Activated CD4-positive, alpha-beta T cell treated with anti-CD3 and anti-CD28 coated beads, Interleukin-2, amount 50 U/mL, for 16 hours (primary cell): ENCODE measurements around the gene SORCS2.

Source experiments
- DNase-seq: peaks from one replicate; pipeline ENCODE4 v3.0.0-alpha.2; 2020

Gene SORCS2

GRCh38 chr4:7687006-7687405 lies 494.7 kb downstream of the SORCS2 start:
- DNase-seq = no peak

GRCh38 chr4:7687796-7688195 lies 495.5 kb downstream of the SORCS2 start:
- DNase-seq = no peak

GRCh38 chr4:7689773-7690693 lies 497.7 kb downstream of the SORCS2 start:
- no peak for DNase-seq

- DNase-seq = no peak
Measured at GRCh38 chr4:7691061-7691460, 498.7 kb downstream of the SORCS2 start.

- DNase-seq = no peak
Measured at GRCh38 chr4:7691982-7692381, 499.6 kb downstream of the SORCS2 start.

- DNase-seq = no peak
Measured at GRCh38 chr4:7692451-7693236, 500.3 kb downstream of the SORCS2 start.

- DNase-seq = no peak
Measured at GRCh38 chr4:7693237-7693608, 500.9 kb downstream of the SORCS2 start.

GRCh38 chr4:7693711-7694110 lies 501.4 kb downstream of the SORCS2 start:
- no peak for DNase-seq

- DNase-seq = no peak
Measured at GRCh38 chr4:7694324-7694723, 502.0 kb downstream of the SORCS2 start.

- DNase-seq = no peak
Measured at GRCh38 chr4:7697343-7697742, 505.0 kb downstream of the SORCS2 start.

GRCh38 chr4:7697821-7698220 lies 505.5 kb downstream of the SORCS2 start:
- DNase-seq = no peak

GRCh38 chr4:7698584-7698983 lies 506.2 kb downstream of the SORCS2 start:
- no peak for DNase-seq

GRCh38 chr4:7699031-7699430 lies 506.7 kb downstream of the SORCS2 start:
- no peak for DNase-seq

GRCh38 chr4:7699825-7700224 lies 507.5 kb downstream of the SORCS2 start:
- DNase-seq = no peak

GRCh38 chr4:7700665-7701064 lies 508.3 kb downstream of the SORCS2 start:
- DNase-seq = no peak

- no peak for DNase-seq
Measured at GRCh38 chr4:7701866-7702649, 509.7 kb downstream of the SORCS2 start.

GRCh38 chr4:7703688-7704087 lies 511.4 kb downstream of the SORCS2 start:
- no peak for DNase-seq

GRCh38 chr4:7704091-7704490 lies 511.8 kb downstream of the SORCS2 start:
- no peak for DNase-seq

- no peak for DNase-seq
Measured at GRCh38 chr4:7704625-7705024, 512.3 kb downstream of the SORCS2 start.

GRCh38 chr4:7705062-7705461 lies 512.7 kb downstream of the SORCS2 start:
- DNase-seq = no peak

GRCh38 chr4:7705593-7705992 lies 513.3 kb downstream of the SORCS2 start:
- DNase-seq = no peak

- no peak for DNase-seq
Measured at GRCh38 chr4:7708238-7708637, 515.9 kb downstream of the SORCS2 start.

- no peak for DNase-seq
Measured at GRCh38 chr4:7708981-7709380, 516.6 kb downstream of the SORCS2 start.
